ENCODE results near the gene SRI.
"Not testable (repeated sequence)": the region's sequence is repeated elsewhere in the genome, so short reads cannot be mapped to it uniquely, and the experiment has no call there.

SRI gene

DNA sequence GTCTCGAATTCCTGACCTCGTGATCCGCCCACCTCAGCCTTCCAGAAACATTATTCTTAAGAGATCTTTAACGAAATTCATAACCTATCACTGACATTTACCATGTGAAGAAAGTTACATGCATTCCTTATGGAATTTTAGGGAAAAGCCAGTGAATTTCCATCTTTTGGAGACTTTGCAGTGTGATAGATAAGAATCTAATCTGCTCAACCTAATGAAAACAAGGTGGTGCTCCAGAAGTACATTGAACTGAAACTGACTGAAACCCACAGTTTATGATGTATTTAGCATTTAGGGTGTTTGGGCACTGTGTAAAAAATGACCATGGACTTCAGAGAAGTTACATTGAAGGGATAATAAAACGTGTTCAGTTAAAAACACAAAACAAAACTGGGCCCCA, 43.6 kb downstream of the SRI start:
- no peak for DNase-seq (ENCODE audit: low read depth in 2 of 2)

DNA sequence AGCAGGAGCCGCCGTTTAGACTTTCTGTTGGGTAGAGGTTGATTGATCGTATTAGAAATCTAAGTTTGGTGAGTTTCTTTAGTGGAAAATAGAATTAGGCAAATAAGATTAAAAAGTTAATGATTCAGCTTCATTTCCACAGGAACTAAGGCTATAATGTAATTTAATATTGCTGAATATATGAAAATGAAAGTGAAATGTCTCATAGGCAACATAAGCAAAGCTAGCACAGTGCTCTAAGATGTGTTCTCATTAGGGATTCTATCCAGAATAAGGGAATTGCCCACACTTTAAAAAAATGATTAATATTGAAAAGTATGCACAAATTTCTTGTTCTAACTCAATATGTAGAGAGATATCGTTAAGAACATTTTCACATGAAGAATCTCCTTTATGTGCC, 47.0 kb downstream of the SRI start:
- DNase-seq (ENCODE audit: low read depth in 2 of 2), result no peak

DNA sequence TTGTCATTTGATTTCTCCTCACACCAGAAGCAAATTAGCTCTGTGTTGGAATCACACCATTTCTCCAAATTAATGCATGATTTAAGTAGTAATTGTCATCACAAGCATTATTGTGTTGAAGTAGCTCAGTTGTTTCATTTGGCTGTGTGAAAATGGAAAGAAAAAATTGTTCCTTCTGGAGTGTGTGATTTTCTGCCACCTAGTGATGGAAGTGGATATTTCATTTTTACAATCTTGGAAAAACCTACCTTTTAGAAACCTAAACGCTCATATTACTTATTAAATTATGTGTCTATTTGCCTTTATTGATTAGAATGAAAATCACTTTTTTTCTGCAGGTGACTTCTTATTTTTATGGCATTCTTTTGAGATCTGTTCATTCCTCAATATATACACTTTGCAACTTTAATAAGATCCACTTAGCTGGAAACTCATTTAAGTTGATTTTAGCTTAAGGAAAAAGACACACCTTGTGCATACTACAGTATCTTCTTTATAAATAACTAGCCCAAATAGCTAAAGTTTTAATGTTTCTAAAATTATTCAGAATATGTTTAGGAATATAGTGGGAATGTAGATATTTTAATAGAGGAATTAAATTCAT, 50.0 kb downstream of the SRI start:
- no peak for DNase-seq (ENCODE audit: low read depth in 2 of 2)

DNA sequence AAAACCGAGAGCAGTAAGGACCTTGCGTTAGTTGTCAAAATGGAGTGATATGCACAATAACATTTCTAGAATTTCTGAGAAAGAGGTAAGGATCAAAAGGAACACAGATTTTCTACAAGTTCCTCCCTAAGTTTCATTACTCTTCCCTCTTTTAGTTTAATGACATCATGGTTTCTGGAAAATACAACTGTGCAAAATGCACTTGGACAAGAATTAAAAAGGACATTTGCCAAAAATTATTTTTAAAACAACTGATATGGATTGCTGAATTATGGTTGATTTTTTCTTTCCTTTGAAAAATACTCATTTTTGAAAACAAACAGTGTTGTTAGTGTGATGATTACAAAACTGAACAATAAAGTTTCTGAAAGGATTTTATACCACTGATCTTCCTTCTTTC, 52.1 kb downstream of the SRI start:
- DNase-seq (ENCODE audit: low read depth in 2 of 2), result no peak

DNA sequence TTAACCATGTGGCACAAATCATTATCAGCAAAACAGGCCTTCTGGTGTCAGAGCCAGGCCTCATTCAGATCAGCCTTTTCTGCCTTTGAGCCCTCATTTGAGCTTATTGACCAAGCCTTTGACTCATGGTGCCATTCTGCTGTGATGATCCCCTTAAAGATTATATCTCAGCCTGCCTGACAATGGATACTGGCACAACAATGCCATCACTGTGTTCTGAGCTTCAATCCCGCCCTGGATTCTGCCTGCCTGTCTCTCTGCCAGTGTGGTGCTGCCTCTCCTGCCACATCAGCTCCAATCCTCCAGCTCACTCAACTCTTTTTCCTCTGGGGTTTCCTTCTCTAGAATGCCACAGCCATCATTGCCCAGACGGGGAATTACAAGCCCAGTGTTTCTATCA, 52.6 kb downstream of the SRI start:
- DNase-seq (ENCODE audit: low read depth in 2 of 2), result no peak

DNA sequence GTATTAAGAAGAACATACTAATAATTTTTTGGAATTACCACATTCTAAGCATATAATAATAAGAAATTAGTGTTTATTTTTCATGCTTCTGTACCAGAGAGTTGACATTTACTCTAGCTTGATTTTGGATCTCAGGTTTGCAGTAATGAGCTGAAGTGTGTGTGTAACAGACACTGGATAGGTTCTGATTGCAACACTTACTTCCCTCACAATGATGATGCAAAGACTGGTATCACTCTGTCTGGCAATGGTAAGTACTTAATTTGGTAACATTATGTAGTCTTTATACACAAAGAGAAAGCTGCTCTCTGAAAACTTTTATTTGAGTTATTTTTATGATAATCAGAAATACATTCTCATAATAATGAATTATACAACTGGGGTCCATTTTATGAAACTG, 54.1 kb downstream of the SRI start:
- DNase-seq (ENCODE audit: low read depth in 2 of 2), result no peak

DNA sequence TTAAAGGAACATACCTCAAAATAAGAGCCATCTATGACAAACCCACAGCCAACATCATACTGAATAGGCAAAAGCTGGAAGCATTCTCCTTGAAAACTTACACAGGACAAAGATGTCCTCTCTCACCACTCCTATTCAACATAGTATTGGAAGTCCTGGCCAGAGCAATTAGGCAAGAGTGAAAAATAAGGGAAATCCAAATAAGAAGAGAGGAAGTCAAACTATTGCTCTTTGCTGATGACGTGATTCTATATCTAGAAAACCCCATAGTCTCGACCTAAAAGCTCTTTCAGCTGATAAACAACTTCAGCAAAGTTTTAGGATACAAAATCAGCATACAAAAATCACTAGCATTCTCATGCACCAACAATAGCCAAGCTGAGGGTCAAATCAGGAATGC, 60.1 kb downstream of the SRI start:
- not testable (repeated sequence) for DNase-seq (ENCODE audit: low read depth in 2 of 2)

DNA sequence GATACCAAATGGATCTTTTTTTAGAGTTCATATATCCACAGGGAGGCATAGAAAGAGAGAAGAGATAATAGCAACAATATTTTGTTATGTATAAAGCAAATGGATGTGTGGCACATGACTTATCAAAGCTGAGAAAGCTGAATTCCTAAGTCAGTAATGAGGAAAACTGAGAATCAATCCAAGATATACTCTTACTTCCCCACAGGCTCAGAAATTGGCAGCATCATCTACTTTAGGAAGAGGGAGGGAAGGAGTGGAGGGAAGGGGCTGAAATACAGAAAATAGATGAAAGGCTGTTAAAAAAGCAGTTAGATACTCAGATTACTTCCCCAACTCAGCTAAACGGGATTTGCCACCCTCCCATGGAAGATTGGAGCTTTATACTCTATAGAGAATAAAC, 63.5 kb downstream of the SRI start:
- DNase-seq (ENCODE audit: low read depth in 2 of 2), result no peak

DNA sequence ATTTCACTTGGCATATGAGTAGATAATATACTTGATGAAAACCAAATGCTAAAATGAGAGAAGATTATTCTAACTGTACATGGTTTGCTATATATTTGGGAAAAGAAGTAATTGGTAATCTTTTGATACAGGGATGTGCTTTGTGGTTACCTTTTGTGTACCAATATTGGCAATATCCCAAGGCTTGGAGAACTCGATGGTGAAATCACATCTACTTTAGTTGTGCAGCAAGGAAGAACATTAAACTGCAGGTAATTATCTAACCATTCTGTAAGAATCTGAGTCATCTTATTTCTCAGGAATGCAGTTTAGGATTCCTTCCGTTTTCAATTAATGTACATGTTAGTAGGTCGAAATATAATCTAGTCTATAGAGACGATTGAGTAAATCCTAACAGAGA, 64.1 kb downstream of the SRI start:
- no peak for DNase-seq (ENCODE audit: low read depth in 2 of 2)
